Naive thymus-derived CD4-positive, alpha-beta T cell (primary cell): ENCODE measurements around the gene KIAA0040. TPM values are rescaled to one million over a fixed set of nuclear protein-coding genes. Genes with fewer than 3 reads are reported as not detected.

Experiments used
- ATAC-seq: fragments of 150-1000 bp; cut with Tn5 transposase; 2 replicates; pipeline ENCODE4 v1.10.0; 2021; ENCODE audit warnings: mild to moderate bottlenecking, moderate library complexity
- CTCF ChIA-PET: fragments of 350-600 bp; sonication (Branson Sonifier 250); formaldehyde crosslinking; loops from one replicate; lab custom pipeline; 2021; ENCODE audit warnings: antibody characterized with exemption; lab: Charles Lee
- POLR2A ChIA-PET: fragments of 350-600 bp; sonication (Branson Sonifier 250); formaldehyde crosslinking; loops from one replicate; lab custom pipeline; 2021; ENCODE audit warnings: antibody characterized with exemption, inconsistent platforms; lab: Charles Lee
- DNase-seq, 9 donors: peaks; one replicate each; pipeline versions ENCODE4 v3.0.0 to v3.0.0-alpha.2; 2020 to 2022; ENCODE audit warnings: mixed read lengths in 1 of 9
- H3K27ac ChIP-seq: one replicate; pipeline ENCODE4 v1.7.0; 2013; ENCODE audit warnings: mild to moderate bottlenecking, low read depth, low read length, moderate library complexity
- H3K27me3 ChIP-seq, 2 donors: one replicate each; pipeline ENCODE4 v1.7.0; 2013; ENCODE audit warnings: low read length in 2 of 2, mild to moderate bottlenecking in 2 of 2, moderate library complexity in 2 of 2; ENCODE audit not compliant: control insufficient read depth in 2 of 2, insufficient read depth in 2 of 2
- H3K36me3 ChIP-seq, 3 experiments: 1 replicate in 2 of 3; 2 replicates in 1 of 3; pipeline ENCODE4 v1.7.0; 2013; ENCODE audit warnings: low read length in 3 of 3, mild to moderate bottlenecking in 3 of 3, moderate library complexity in 1 of 3; ENCODE audit not compliant: insufficient read depth in 3 of 3, control insufficient read depth in 2 of 3
- H3K4me1 ChIP-seq, 2 donors: one replicate each; pipeline ENCODE4 v1.7.0; 2013; ENCODE audit warnings: low read length in 2 of 2, mild to moderate bottlenecking in 2 of 2, moderate library complexity in 1 of 2; ENCODE audit not compliant: control insufficient read depth in 2 of 2, insufficient read depth in 2 of 2
- H3K4me3 ChIP-seq: 2 replicates; pipeline ENCODE4 v1.7.0; 2013; ENCODE audit warnings: mild to moderate bottlenecking, low read length
- H3K9me3 ChIP-seq, 3 experiments: 1 replicate in 2 of 3; 2 replicates in 1 of 3; pipeline ENCODE4 v1.7.0; 2013; ENCODE audit warnings: low read length in 3 of 3; ENCODE audit not compliant: control insufficient read depth in 2 of 3
- H3K27ac Mint-ChIP-seq, 9 donors: one replicate each; pipeline ENCODE4 v1.8.0; 2020 to 2022; ENCODE audit warnings: mixed read lengths in 9 of 9, mild to moderate bottlenecking in 8 of 9, moderate library complexity in 5 of 9, inconsistent platforms in 2 of 9
- H3K27me3 Mint-ChIP-seq, 5 donors: one replicate each; pipeline ENCODE4 v1.8.0; 2021 to 2022; ENCODE audit warnings: mixed read lengths in 5 of 5, mild to moderate bottlenecking in 1 of 5
- H3K36me3 Mint-ChIP-seq, 5 donors: one replicate each; pipeline ENCODE4 v1.8.0; 2020 to 2022; ENCODE audit warnings: mixed read lengths in 5 of 5, mild to moderate bottlenecking in 3 of 5, inconsistent platforms in 1 of 5
- H3K4me1 Mint-ChIP-seq, 7 donors: one replicate each; pipeline ENCODE4 v1.8.0; 2020 to 2022; ENCODE audit warnings: mixed read lengths in 7 of 7, mild to moderate bottlenecking in 3 of 7, inconsistent platforms in 1 of 7
- H3K4me3 Mint-ChIP-seq, 10 donors: one replicate each; pipeline ENCODE4 v1.8.0; 2020 to 2022; ENCODE audit warnings: mild to moderate bottlenecking in 10 of 10, mixed read lengths in 10 of 10, moderate library complexity in 6 of 10, inconsistent platforms in 2 of 10
- H3K9me3 Mint-ChIP-seq, 11 donors: one replicate each; pipeline ENCODE4 v1.8.0; 2020 to 2022; ENCODE audit warnings: mixed read lengths in 11 of 11, mild to moderate bottlenecking in 4 of 11, inconsistent platforms in 1 of 11, moderate library complexity in 1 of 11
- intact Hi-C, 2 donors: fragments of 100-400 bp; cut with micrococcal nuclease; formaldehyde crosslinking; loops; one replicate each; pipeline ENCODE4 v1.15.1; 2023
- polyA plus RNA-seq, 2 donors: library from polyadenylated mRNA; unstranded; fragments of 300-500 nt; fragmentation: Illumina TruSeq; gene quantifications; one replicate each; pipeline ENCODE4 v1.2.3, GENCODE V29; 2021
- total RNA-seq, 6 experiments: library from RNA in 5 of 6; stranded (reverse) in 5 of 6; gene quantifications; 1 replicate in 5 of 6; 2 replicates in 1 of 6; pipeline ENCODE4 v1.2.3 and lab custom pipeline; 2021 to 2026

The KIAA0040 gene
- total and polyA plus RNA-seq, 7 experiments from 2014 or later: 21.7 to 88.1 (median 30.2) TPM

DNA sequence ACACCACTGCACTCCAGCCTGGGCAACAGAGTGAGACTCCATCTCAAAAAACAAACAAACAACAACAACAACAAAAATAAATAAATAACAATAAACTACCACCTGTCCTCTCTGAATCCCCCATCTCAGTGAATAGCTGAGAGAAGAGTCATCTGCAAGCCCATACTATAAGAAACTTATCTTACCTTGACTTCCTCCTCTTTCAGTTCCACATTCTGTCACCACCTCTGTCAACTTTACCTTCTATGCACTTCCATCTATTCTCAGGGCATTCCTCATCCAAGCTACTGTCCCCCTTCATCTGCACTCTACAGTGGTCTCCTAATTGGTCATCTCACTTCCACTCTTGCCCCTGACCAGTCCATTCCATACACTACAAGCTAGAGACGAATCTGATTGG is 58.1 kb downstream of the KIAA0040 start:
- DNase-seq (no peak), ATAC-seq (no peak)
- Histone ChIP-seq H3K27me3 (no peaks in the 10 kb centered on the region), H3K27ac (no peak overlapping the region), H3K4me3 (no peak overlapping the region), H3K4me1 (no peaks in the 10 kb centered on the region), H3K9me3 (no peaks in the 10 kb centered on the region), H3K36me3 (no peaks in the 10 kb centered on the region)
- Mint-ChIP-seq H3K4me3 (no peak overlapping the region), H3K9me3 (no peaks in the 10 kb centered on the region), H3K27ac (no peak overlapping the region), H3K4me1 (peaks cover 0 to 2% (median 0%) of the 10 kb centered on the region in 7 donors), H3K27me3 (peaks cover 17 to 32% (median 29%) of the 10 kb centered on the region in 5 donors), H3K36me3 (peaks cover 0 to 5% (median 0%) of the 10 kb centered on the region in 5 donors)
- ChIA-PET CTCF (no interaction called here), POLR2A (no interaction called here)
- intact Hi-C loops: no loop called here

DNA sequence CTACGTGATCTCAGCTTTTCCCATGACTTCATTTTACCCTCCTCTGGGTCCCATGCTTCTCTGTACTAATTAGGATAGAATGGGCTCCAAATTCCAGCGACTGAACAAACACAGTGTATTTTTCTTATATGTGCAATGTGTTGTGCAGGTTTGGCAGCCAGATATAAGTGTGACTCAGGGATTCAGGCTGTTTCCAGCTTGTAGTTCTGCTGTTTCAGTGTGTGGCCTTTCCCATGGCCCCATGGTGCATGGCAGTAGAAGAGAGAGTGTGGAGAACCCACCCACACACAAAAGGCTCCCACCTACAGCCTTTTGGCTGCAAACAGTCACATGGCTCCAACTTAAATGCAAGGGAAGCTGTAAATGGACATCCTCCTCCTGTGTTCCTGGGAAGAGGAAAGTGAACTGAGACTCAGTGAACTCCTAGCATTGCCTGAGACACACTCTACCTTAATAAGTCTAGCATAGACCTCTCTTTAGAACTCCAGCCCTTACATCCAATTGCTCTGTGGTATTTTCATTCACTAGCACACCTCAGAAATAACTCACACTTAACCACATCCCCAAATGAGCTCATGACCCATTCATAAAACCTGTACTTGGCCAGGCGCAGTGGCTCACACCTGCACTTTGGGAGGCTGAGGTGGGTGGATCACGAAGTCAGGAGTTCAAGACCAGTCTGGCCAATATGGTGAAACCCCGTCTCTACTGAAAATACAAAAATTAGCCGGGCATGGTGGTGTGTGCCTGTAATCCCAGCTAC is 58.7 kb downstream of the KIAA0040 start:
- POLR2A ChIA-PET: no interaction called here
- Mint-ChIP-seq H3K27me3 (peaks cover 17 to 32% (median 29%) of the 10 kb centered on the region in 5 donors), H3K9me3 (no peaks in the 10 kb centered on the region), H3K27ac (no peak overlapping the region), H3K36me3 (peaks cover 0 to 5% (median 0%) of the 10 kb centered on the region in 5 donors), H3K4me3 (no peak overlapping the region), H3K4me1 (peaks cover 0 to 2% (median 0%) of the 10 kb centered on the region in 7 donors)
- H3K4me1 ChIP-seq: no peaks in the 10 kb centered on the region
- H3K27ac ChIP-seq: no peak overlapping the region
- CTCF ChIA-PET: no interaction called here
- ATAC-seq (no peak), DNase-seq (no peak)
- H3K36me3 ChIP-seq: no peaks in the 10 kb centered on the region
- no peak overlapping the region for H3K4me3 ChIP-seq
- no peaks in the 10 kb centered on the region for H3K27me3 ChIP-seq
- intact Hi-C loops: no loop called here
- no peaks in the 10 kb centered on the region for H3K9me3 ChIP-seq

DNA sequence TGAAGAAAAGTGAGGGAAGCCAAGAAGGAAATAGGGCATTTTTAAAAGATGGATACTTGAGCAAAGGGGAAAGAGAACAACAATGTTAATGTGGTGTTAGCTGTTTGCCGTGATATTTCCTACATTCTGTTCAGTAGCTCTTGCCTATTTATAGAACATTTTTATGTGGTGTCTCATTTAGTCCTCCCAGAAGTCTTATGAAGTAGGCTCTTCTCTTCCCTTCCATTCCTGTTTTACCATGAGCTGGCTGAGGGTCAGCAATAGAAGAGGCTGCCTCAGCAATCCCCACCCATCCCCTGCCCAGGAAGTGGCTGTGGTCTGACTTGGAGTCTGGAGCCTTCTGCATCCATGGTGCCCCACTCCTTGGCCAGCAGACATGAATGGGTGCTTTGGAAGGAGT is 60.1 kb downstream of the KIAA0040 start:
- peaks cover 0 to 5% (median 0%) of the 10 kb centered on the region in 5 donors for H3K36me3 Mint-ChIP-seq
- H3K27ac ChIP-seq: no peak overlapping the region
- peaks cover 10 to 25% (median 25%) of the 10 kb centered on the region in 5 donors for H3K27me3 Mint-ChIP-seq
- ATAC-seq: no peak
- no peak overlapping the region for H3K27ac Mint-ChIP-seq
- H3K27me3 ChIP-seq: no peaks in the 10 kb centered on the region
- no peaks in the 10 kb centered on the region for H3K9me3 ChIP-seq
- H3K9me3 Mint-ChIP-seq: no peaks in the 10 kb centered on the region
- no peak for DNase-seq
- CTCF ChIA-PET: no interaction called here
- no peak overlapping the region for H3K4me3 Mint-ChIP-seq
- intact Hi-C loops: no loop called here
- no peaks in the 10 kb centered on the region for H3K36me3 ChIP-seq
- H3K4me1 Mint-ChIP-seq: peaks cover 0 to 5% (median 0%) of the 10 kb centered on the region in 7 donors
- no peak overlapping the region for H3K4me3 ChIP-seq
- no peaks in the 10 kb centered on the region for H3K4me1 ChIP-seq
- POLR2A ChIA-PET: no interaction called here

DNA sequence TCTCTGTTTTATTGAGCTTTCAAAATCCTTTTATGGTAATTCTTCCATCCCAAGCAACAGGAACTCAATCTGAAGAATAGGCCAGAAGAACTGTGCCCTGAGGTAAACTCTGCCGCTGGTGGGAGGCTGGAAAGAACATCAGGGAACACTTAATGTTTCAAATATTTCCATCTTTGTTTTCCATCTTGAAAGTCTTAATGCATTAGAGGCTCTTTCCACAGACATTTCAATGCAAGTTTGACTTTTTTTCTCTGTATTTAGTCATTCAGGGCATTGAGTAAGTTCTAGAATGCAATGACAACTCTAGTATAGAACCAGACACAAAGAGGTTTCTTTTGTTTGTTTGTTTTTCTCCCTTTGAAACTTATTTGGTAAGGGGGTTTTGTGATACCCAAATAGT is 61.5 kb downstream of the KIAA0040 start:
- Mint-ChIP-seq H3K4me1 (peaks cover 0 to 5% (median 0%) of the 10 kb centered on the region in 7 donors), H3K36me3 (peaks cover 0 to 5% (median 0%) of the 10 kb centered on the region in 5 donors), H3K4me3 (no peak overlapping the region), H3K9me3 (no peaks in the 10 kb centered on the region), H3K27ac (no peak overlapping the region), H3K27me3 (peaks cover 9 to 20% (median 11%) of the 10 kb centered on the region in 5 donors)
- no peaks in the 10 kb centered on the region for H3K36me3 ChIP-seq
- ChIA-PET POLR2A (no interaction called here), CTCF (no interaction called here)
- no peak overlapping the region for H3K27ac ChIP-seq
- no peaks in the 10 kb centered on the region for H3K27me3 ChIP-seq
- H3K9me3 ChIP-seq: no peaks in the 10 kb centered on the region
- no peak for DNase-seq
- ATAC-seq: no peak
- H3K4me3 ChIP-seq: no peak overlapping the region
- H3K4me1 ChIP-seq: no peaks in the 10 kb centered on the region
- intact Hi-C loops: no loop called here

DNA sequence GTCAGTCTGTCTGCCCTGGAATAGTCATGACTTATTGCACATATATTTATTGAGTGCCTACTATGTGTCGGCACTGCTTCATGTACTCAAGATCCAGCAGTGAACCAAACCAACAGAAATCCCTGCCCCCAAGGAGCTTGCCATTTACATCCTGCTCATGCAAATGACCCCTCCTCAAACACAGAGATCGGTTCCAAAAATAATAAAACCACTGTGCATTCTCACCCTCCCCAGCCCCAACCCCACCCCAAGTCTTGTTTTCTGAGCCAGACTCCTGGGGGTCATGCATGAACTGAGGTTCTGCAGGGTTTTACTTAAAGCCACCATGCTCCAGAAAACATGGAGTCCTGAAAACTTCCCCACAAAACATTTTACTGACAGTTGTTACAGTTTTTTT is 61.9 kb downstream of the KIAA0040 start:
- no peak overlapping the region for H3K27ac ChIP-seq
- no peaks in the 10 kb centered on the region for H3K4me1 ChIP-seq
- no peaks in the 10 kb centered on the region for H3K9me3 Mint-ChIP-seq
- no peaks in the 10 kb centered on the region for H3K9me3 ChIP-seq
- CTCF ChIA-PET: no interaction called here
- no peak overlapping the region for H3K4me3 Mint-ChIP-seq
- H3K27me3 ChIP-seq: no peaks in the 10 kb centered on the region
- H3K27ac Mint-ChIP-seq: no peak overlapping the region
- intact Hi-C loops: no loop called here
- H3K4me3 ChIP-seq: no peak overlapping the region
- peaks cover 6 to 15% (median 9%) of the 10 kb centered on the region in 5 donors for H3K27me3 Mint-ChIP-seq
- ATAC-seq: no peak
- H3K36me3 ChIP-seq: no peaks in the 10 kb centered on the region
- POLR2A ChIA-PET: no interaction called here
- peaks cover 0 to 5% (median 0%) of the 10 kb centered on the region in 5 donors for H3K36me3 Mint-ChIP-seq
- no peak for DNase-seq
- peaks cover 0 to 5% (median 0%) of the 10 kb centered on the region in 7 donors for H3K4me1 Mint-ChIP-seq

DNA sequence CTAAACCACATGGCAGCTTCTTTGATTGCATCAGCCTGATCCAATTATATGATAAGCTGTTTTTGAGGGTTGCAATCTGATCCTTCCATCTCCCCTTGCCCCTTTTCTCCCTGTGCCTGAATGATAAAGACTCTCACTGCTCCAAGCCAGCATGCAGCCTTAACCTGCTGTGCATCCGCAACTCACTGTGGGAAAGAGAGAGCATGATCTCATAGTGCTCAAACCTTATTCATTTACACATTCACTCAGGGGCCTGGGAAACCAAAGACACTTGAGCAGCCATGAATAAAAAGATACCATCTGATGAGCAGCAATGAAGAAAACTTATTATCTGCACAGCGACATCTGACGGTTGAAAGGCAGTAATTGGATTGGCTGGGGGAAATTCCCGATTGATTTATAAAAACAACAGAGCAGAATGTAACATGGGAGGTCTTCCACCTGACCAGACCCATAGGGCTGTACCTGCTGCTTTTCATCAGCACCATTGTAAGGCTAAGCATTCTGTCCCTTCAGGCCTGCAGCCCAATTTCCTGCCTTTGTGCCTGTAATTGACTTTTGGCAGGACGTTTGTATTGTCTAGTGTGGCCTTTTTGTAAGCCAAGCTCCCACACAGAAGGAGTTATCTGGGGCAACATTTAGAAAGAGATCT is 62.5 kb downstream of the KIAA0040 start:
- H3K27me3 Mint-ChIP-seq: peaks cover 4 to 11% (median 6%) of the 10 kb centered on the region in 5 donors
- H3K27me3 ChIP-seq: no peaks in the 10 kb centered on the region
- POLR2A ChIA-PET: no interaction called here
- peaks cover 0 to 5% (median 0%) of the 10 kb centered on the region in 7 donors for H3K4me1 Mint-ChIP-seq
- H3K27ac Mint-ChIP-seq: no peak overlapping the region
- DNase-seq: no peak
- H3K36me3 ChIP-seq: no peaks in the 10 kb centered on the region
- H3K4me3 ChIP-seq: no peak overlapping the region
- no peak overlapping the region for H3K27ac ChIP-seq
- no peak for ATAC-seq
- no peaks in the 10 kb centered on the region for H3K9me3 Mint-ChIP-seq
- intact Hi-C loops: no loop called here
- H3K4me1 ChIP-seq: no peaks in the 10 kb centered on the region
- H3K36me3 Mint-ChIP-seq: peaks cover 0 to 5% (median 0%) of the 10 kb centered on the region in 5 donors
- H3K4me3 Mint-ChIP-seq: no peak overlapping the region
- CTCF ChIA-PET: no interaction called here
- H3K9me3 ChIP-seq: no peaks in the 10 kb centered on the region
